ENCODE results near the gene CDX4.

GRCh38 chrX:73481521-73481920 lies 34.7 kb downstream of the CDX4 start:
- TF ChIP-seq CTCF (conservative IDR thresholded peaks at IDR 0.05): no peak
- TF ChIP-seq EZH2 (IDR thresholded peaks at IDR 0.05; ENCODE audit: low read depth): no peak

Measured in PC-9 (cell line).